Activated naive CD8-positive, alpha-beta T cell treated with anti-CD3 and anti-CD28 coated beads, Interleukin-2, amount 50 U/mL, for 16 hours (primary cell): ENCODE data around the gene GSC2.

Experiments
- DNase-seq: peaks from one replicate; pipeline ENCODE4 v3.0.0-alpha.2; 2020; ENCODE audit warnings: low read depth, low spot score

The GSC2 gene

DNA sequence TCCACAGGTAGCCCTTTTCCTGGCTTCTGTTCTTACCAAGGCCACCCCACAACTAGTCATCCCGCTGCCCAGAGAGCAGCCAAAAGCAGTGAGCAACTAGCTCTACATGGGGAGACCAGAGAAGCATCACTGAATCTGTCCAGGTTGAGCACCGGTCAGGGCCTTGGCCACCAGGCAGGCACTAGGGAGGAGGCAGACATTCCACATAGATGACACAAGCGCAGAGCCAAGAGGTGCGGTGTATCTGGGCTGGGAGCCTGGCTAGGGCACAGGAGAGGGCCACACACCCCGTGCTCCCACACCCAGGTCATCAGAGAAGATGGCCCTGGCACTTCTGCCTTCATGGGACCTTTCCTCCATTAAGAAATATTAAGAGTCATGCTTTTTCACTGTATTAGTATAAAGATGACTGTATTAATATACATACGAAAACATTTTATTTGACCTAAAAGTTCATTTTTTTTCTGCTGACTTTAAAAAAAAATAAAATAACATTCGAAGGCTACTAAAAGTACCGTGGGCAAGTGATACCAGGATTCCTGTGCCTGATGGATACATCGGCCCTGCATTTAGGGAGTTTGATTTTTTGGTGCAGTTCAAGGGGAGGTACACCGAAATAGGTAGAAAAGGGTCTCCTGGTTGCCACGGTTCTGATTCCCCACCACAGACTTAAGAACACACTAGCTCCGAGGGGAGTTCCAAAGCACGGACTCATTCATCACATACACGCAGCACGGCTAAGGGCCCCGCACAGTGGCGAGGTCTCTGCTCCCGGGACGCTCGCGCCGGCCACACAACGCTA lies 29.1 kb downstream of the GSC2 start:
- no peak for DNase-seq

DNA sequence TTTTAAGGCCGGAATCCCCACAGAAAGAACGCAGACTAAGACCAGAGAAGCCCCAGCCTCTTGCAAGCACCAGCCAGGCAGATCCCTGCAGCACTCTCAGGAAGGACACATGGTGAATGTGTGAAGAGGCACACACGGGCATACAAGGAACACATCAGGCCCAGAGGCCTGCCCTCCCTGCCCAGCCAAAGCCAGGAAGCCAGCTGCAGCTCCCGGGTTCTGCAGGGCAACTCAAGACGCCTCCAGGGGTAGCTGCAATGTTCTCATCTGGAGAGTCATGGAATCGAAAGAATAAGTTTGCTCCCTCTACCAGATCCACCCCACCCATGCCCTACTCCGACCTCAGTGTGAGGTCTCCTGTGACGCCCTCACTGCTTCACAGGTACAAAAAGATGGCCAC lies 30.1 kb downstream of the GSC2 start:
- no peak for DNase-seq

DNA sequence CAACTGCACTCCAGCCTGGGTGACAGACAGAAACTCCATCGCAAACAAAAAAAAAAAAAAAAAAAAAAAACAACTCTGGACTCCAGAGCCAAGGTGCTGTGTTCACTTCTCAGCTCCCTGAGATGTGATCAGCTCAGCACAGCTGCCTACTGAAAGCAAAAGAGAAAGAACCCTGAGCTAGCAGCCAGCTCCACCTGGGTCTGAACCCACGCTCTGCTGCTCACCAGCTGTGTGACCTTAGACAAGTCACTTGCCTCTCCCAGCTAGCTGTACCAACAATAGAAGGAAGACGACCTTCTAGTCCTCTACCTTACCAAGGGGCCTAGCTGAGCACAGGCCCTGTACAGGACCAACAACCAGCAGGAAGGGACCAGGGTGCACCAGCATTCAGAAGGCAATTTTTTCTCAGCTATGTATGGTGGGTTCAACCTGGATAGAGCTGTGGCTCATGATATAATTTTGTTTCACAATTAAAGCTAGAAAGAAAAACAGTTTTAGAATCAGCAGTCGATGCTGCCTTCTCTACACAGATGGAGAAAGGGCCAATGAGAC lies 31.7 kb downstream of the GSC2 start:
- DNase-seq = no peak

DNA sequence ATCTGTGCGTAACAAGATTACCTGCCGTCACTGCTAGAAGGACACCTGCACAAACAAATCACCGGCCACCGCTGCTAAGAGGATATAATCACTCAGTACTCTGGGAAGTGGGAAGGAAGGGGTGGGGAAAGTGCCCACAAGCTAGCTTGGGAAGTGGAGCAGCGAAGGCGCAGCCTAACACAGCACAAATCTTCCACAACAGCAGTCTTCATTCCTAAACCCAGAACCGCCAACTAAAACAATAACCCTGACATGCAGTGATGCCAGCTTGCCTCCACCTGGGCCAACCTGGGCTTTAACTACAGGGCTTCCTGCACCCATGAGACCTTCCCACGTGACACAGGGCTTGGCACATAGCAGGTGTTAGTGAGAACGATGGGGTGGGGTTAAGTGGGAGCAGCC lies 33.0 kb downstream of the GSC2 start:
- DNase-seq = no peak

DNA sequence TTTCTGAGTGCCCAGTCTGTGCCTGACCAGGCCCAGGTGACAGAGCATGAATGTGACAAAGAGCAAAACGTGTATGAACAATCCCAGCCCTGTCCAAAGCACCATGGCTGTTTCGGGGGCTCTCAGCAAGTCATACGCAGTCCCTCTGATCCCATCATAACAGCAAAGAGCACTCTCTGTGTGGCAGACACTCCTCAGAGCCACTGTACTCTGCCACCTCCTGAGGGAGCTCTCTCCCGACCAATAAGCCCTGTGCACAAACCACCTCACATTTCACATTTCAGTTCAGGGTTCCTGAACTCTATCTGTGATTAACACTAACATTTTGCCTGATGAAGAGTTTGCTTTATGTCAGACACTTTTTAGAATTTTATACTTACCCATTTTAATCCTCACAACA lies 34.5 kb downstream of the GSC2 start:
- DNase-seq = no peak

DNA sequence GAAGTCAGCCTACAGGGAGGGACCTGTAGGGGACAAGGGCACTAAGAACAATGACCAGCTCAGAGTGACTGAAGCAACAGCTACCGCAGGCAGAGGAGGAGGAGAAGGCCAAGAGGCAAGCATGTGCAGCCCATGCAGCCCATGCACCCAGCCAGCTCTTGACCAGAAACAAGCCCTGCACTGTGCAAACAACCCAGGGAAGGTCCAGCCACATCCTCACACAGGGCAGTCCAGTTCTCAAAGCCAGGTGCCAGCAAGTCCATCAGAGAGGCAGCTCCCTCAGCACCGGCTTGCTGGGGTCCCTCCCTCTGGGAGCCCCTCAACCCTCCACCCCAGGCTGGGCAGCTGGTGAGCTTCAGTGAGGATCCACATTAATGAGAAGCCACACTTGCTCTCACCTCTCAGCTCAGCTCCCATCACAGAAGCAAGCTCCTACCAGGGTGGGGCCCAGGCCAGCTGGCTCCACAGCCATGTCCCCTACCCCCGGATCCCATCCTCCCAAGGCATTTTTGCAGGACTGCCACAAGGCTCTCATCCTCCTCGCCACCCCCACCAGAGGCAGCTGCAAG lies 35.0 kb downstream of the GSC2 start:
- no peak for DNase-seq

DNA sequence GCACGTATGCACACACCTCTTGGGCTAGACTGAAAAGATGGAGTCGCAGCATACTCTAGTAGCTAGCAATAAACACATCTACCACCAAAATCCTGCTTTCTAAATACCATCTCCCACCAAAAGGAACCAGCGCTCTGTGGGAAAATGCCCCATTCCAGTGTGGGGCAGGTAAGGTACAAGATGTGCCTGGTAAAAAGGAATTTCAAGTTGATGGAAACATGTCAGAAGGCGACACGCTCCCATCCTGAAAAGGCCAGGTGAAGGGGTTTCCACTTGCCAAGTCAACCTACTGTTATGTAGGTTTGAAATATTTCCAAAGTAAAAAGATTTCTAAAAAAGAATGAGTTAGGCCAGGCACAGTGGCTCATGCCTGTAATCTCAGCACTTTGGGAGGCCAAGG lies 36.7 kb downstream of the GSC2 start:
- DNase-seq = no peak

DNA sequence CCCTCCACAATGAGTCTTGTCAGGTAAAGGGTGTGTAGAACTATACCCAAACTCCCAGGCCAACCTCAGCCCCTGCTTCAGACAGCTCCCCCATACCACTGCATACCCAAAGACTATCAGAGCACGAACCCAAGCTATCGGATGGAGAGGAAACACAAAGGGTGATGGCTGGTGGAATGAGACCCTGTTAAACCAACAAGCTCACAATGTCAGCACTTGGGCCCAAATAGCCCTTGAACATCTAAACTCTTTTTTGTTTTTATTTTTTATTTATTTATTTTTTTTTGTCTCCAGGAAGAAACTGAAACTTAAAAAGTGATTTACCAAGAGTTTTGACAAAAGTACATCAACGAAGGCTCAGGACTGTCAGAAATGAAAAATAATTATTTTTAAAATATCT lies 38.5 kb downstream of the GSC2 start:
- DNase-seq = no peak

DNA sequence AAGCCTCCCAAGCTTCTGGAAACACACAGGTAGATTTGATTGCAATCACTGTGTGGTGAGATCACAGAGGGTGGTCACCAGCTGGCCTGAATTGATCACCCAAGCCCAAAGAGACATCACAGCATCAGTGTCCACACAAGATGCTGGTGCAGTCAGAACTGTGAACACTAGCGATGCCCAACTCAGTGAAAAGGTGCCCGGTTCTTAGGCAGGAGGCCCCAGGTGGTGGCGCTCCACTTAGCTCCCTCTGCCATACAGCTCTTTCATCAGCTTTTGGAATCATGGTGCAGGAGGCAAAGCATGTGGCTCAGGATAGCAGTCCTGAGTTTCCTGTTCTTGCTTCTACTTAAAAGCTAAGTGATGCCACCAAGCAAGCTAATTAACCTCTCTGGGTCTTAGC lies 39.0 kb downstream of the GSC2 start:
- no peak for DNase-seq

DNA sequence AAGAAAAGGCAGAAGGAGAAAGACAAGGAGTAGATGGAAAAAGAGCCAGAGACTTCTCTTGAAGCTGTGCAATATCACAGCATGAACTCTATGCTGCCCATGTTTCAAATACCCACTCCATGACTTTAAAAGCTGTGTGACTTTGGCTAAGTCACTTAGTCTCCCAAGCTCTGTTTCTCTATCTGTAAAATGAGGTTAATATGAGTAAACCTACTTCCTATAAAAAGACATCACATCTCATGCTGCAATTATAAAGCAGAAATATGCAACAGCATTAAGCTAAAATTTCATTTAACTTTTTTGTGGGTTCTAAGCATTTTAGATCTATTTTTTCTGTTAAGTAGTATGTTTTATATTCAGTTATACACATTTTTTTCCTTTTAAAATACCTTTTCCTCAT lies 39.4 kb downstream of the GSC2 start:
- no peak for DNase-seq

DNA sequence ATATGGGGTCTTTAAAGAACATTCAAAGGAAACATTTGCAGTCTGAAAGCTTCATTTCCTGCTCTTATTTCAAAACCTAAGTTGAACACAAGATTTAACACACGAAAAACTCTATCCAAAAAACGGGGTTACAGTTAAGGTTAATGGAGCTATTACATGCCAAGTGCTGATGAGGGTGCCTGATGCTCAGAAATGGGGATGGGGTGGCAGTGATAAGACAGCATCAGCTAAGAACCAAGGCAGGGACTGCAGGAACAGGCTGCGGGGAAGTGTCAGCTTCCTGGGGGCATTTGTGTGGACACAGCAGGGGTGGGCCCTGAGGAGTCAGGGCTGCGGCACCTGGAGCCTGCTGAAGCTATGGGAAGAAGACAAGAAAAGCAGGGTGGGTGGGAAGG lies 40.0 kb downstream of the GSC2 start:
- DNase-seq = no peak

DNA sequence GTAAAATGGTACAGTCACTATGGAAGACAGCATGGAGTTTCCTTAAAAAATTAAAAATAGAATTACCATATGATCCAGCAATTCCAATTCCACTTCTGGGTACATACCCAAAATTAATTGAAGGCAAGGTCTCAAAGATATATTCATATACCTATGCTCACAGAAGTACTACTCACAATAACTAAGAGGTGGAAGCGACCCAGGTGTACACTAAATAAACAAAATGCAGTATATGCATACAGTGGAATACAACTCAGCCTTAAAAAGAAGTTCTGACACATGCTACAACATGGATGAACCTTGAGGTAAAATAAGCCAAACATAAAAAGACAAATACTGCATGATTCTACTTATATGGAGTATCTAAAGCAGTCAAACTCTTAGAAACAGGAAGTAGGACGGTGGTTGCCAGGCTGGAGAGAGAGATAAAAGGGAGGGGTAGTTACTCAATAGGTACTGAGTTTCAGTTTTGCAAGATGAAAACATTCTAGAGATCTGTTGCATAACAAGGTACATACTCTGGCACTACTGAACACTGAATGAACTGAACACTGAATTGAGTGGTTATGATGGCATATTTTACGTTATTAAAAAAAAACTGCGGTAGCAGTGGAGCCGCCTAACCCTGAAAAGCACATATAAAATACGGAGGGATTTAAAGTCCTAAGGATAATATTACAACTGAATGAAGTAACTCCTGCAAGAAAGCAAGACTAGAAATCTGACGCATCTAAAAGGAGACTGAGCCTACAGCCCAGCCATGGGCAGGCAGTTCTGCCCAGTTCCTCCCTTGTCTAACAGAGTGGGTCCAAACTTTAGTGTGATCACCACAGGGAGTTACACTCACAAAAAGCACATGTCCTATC lies 40.7 kb downstream of the GSC2 start:
- DNase-seq = no peak

DNA sequence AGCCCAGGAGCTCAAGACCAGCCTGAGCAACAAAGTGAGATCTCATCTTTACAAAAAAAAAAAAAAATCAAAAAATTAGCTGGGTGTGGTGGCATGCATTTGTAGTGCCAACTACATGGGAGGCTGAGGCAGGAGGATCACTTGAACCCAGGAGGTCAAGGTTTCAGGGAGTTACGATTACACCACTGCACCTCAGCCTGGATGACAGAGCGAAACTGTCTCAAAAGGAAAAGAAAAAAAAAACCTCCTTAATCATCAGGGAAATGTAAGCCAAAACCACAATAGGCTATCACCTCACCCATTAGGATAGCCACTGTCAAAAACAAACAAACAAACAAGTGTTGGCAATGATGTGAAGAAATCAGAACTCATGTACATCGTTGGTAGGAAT lies 41.3 kb downstream of the GSC2 start:
- no peak for DNase-seq

DNA sequence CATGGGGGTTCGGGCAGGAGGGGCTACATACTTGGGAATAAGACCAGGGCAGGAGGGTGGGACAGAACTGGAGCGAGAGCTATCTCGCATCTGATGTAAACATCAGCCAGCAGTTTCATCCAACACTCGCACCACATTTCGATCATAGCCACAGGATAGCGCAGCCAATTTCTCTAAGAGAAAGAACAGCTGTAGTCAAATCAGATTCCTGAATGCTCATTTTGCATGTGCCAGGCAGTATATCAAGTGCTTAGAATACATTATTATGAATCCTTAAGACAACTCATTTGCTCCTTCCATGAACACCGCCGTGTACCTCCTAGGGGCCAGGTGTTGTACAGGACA lies 42.4 kb downstream of the GSC2 start:
- no peak for DNase-seq

DNA sequence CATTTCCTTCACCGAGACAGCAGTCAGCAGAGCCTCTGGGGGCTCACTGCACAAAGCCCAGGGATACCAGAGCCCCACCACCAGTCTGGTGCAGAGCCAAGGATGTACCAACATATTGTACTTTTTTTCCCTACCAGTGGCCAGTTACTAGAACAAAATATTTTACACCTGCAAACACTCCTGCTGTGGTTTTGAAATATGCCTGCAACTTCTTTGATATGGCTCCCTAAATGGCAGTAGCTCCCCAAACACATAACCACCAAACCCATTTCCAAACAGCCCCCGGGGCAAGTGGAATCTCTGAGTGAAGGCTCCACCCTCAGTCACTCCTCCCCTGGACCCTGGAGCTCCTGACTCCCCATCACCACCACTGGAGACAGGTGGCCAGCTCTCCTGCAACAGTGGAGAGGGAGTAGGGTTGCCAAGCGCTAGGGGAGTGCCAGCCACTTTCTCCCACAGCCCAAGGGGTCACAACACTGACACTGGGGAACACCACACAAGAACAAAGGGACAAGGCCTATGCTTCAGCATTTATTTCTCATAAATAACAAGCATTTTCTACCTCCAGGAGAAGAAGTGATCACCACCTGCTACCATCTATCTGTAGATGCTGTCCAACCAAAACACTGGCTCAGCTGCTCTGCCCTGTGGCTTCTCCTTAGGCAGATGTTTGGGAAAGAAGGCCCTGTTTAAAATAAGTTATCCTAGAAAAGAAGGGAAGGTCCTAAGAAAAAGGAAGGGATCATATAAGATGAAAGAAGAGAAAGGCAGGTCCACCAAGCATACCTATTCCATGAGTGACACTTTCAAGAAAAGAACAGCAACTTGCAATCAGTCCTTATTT lies 43.0 kb downstream of the GSC2 start:
- no peak for DNase-seq

DNA sequence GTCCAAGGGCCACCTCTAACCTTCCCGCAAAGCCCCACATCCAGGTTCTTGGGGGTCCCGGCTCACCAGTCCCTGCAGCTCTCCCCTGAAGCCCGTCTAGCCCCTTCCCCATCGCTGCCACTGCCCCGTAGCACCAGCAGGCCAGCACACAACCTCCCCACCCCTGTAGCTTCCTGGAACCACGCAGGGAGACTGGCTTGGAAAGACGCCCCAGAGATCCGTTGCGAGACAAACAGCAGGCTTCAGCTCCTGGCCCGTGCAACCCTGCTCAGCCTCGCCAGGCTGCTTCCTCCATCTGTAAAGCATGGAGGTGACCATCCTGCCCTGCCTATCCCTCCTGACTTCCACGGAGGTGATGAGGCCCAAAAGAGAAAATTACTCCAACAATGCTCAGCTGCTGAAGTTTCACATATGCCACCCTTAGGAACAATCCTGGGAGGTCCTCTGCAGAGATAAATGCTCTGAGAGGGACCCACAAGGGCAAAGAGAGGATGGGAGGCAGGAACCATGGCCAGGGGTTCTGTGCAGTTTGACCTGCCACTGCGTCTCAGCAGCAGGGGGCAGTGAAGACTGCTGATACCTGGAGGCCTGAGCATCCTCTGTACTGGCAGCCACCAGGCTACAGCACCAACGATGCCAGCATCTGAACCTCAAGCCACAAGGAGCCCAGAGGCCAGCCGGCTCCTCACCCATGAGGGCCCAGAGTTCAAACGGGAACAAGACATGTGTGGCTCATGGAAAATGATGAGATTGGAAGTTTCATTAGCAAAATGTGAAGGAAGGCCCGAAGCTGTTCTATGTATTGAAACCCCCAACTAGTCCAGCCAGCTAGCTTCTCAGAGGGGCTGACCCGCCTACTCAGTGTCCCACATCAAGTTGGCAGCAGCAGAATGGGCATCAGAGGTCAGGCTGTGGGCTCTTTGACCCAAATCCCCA lies 44.0 kb downstream of the GSC2 start:
- no peak for DNase-seq

DNA sequence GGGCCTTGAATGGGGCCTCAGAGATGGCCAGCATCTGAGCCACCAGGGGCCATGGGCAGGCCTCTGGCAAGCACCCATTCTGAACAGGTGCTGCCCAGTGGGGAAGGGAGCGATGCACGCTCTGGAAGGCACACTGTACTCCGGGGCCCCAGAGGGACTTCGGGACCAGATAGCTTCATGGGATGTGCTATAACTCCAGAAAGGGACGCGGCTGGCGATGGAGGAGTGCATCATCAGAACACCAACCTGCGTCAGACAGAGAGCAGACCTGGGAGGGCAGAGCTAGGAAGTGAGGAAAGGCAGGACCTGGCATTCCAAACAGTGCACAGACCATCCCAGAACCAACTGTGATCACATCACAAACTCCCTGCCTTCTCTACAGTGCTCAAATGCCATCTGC lies 44.6 kb downstream of the GSC2 start:
- no peak for DNase-seq

DNA sequence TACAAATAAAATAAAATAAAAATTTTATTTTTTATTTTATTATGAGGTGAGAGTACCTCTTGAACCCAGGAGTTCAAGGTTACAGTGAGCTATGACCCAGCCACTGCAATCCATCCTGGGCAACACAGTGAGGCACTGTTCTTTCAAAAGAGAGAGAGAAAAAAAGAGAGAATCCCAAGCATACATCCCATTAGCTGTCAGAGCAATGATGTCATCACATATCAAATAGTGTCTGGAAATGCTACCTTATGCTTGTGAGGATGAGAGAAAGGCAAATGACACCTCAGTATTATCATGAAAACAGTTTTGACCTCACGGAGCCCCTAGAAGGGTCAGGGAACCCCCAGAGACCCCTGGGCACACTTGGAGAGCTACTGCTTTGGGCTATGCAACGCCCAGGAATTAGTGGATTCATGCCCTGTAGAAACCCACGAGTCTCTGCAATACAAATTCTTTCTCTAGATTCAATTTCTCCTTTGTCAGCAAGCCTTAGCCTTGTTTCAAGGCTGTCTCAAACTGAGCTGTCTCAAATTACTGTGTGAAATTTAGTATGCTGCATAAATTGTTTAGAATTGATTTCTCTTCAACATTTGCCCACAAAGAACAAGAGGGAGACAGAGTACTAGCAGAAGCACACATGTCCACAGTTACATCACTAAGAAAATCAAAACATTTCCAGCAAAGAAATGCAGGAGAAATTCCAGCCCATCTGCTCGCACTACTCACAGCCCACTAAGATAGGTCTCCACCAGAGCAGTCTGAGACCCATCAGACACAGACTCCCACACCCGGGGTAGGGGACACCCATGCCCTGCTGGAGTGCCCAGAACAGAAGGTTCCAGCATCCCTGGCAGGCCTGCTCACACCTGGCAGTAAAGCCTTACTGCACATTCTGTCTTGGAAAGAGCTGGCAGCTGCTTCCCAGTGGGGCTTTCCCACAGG lies 45.9 kb downstream of the GSC2 start:
- DNase-seq = no peak

DNA sequence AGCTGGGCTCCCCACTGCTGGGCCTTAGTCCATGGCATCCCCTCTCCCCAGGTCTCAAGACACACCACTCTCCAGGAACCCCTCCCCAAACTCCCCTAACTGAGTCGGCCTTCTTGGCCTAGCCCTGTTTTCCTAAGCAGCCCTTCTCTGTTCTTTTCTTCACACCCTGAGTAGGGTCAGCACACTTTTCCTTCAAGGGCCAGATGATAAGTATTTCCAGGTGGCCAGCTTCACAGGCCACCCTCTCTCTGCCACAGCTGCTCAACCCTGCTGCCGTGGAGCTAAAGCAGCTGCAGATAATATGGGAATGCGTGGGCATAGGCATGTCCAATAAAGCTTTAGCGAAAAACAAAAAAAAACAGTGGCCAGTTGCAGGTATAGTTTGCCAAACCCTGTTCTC lies 51.9 kb downstream of the GSC2 start:
- DNase-seq = no peak
